Activated naive CD4-positive, alpha-beta T cell treated with anti-CD3 and anti-CD28 coated beads, Interleukin-2, amount 50 U/mL, for 72 hours (primary cell): ENCODE results near the gene SLC5A5. TPM values are rescaled to one million over a fixed set of nuclear protein-coding genes. Genes with fewer than 3 reads are reported as not detected.
A peak's percentile ranks its signal among the peaks of the same experiment; 100 is the strongest.

Experiments used
- ATAC-seq, 2 donors: fragments of 150-1000 bp; cut with Tn5 transposase; 2 replicates each; pipeline ENCODE4 v1.10.0; 2021; ENCODE audit warnings: mild to moderate bottlenecking in 2 of 2, moderate library complexity in 2 of 2
- DNase-seq, 2 donors: peaks; one replicate each; pipeline ENCODE4 v3.0.0; 2021 to 2022; ENCODE audit warnings: low spot score in 2 of 2
- H3K27ac Mint-ChIP-seq, 2 donors: one replicate each; pipeline ENCODE4 v1.8.0; 2022; ENCODE audit warnings: mild to moderate bottlenecking in 2 of 2, mixed read lengths in 2 of 2
- H3K36me3 Mint-ChIP-seq, 2 donors: one replicate each; pipeline ENCODE4 v1.8.0; 2022; ENCODE audit warnings: mixed read lengths in 2 of 2
- H3K9me3 Mint-ChIP-seq, 2 donors: one replicate each; pipeline ENCODE4 v1.8.0; 2022; ENCODE audit warnings: mixed read lengths in 2 of 2
- total RNA-seq, 2 donors: library from RNA; stranded (reverse); gene quantifications; one replicate each; pipeline ENCODE4 v1.2.3, GENCODE V29; 2022

The SLC5A5 gene
- total RNA-seq, 2 donors from 2014 or later: 1.5 to 2.0 TPM

GRCh38 chr19:17926044-17926443, 54.3 kb downstream of the SLC5A5 start:
- ATAC-seq: no peak
- Mint-ChIP-seq H3K27ac (no peak overlapping the region), H3K36me3 (no peaks in the 10 kb centered on the region), H3K9me3 (peaks cover 0 to 4% of the 10 kb centered on the region in 2 donors)
- no peak for DNase-seq

GRCh38 chr19:17929056-17929455, 57.3 kb downstream of the SLC5A5 start:
- peaks cover 0 to 4% of the 10 kb centered on the region in 2 donors for H3K9me3 Mint-ChIP-seq
- peaks cover 0 to 6% of the 10 kb centered on the region in 2 donors for H3K36me3 Mint-ChIP-seq
- no peak for DNase-seq
- H3K27ac Mint-ChIP-seq: no peak overlapping the region
- ATAC-seq: no peak

GRCh38 chr19:17931532-17932191, 59.9 kb downstream of the SLC5A5 start:
- Mint-ChIP-seq H3K27ac (peak overlapping the region in 1 of 2 donors; percentile 99), H3K36me3 (peaks cover 0 to 6% of the 10 kb centered on the region in 2 donors), H3K9me3 (peaks cover 0 to 4% of the 10 kb centered on the region in 2 donors)
- ATAC-seq (no peak), DNase-seq (no peak)

- peak; percentile 92 to 95 for DNase-seq
- H3K36me3 Mint-ChIP-seq: peaks cover 0 to 6% of the 10 kb centered on the region in 2 donors
- peak within 1 kb of the TSS; percentile 87 to 99 for H3K27ac Mint-ChIP-seq
- peak; percentile 97 to 98 for ATAC-seq
- no peaks in the 10 kb centered on the region for H3K9me3 Mint-ChIP-seq
Measured at GRCh38 chr19:17932485-17933338, 61.0 kb downstream of the SLC5A5 start, which contains the start of gene CCDC124. Gene CCDC124, plus strand, starts transcription at chr19:17933015. Its CDS starts 3,406 bp downstream, at chr19:17936421.

GRCh38 chr19:17933414-17934129, 61.8 kb downstream of the SLC5A5 start:
- no peak for DNase-seq
- Mint-ChIP-seq H3K27ac (peak overlapping the region; percentile 87 to 99), H3K36me3 (peaks cover 0 to 6% of the 10 kb centered on the region in 2 donors), H3K9me3 (no peaks in the 10 kb centered on the region)
- ATAC-seq: no peak

GRCh38 chr19:17936379-17936778, 64.6 kb downstream of the SLC5A5 start:
- Mint-ChIP-seq H3K27ac (no peak overlapping the region), H3K9me3 (no peaks in the 10 kb centered on the region), H3K36me3 (peaks cover 0 to 6% of the 10 kb centered on the region in 2 donors)
- DNase-seq: no peak
- no peak for ATAC-seq

- H3K9me3 Mint-ChIP-seq: no peaks in the 10 kb centered on the region
- no peak overlapping the region for H3K27ac Mint-ChIP-seq
- peaks cover 0 to 6% of the 10 kb centered on the region in 2 donors for H3K36me3 Mint-ChIP-seq
- no peak for DNase-seq
- ATAC-seq: no peak
Measured at GRCh38 chr19:17937371-17937900, 65.7 kb downstream of the SLC5A5 start.

GRCh38 chr19:17938092-17938845, 66.5 kb downstream of the SLC5A5 start:
- peaks cover 0 to 6% of the 10 kb centered on the region in 2 donors for H3K36me3 Mint-ChIP-seq
- H3K27ac Mint-ChIP-seq: no peak overlapping the region
- peak; percentile 97 to 99 for ATAC-seq
- no peaks in the 10 kb centered on the region for H3K9me3 Mint-ChIP-seq
- DNase-seq: peak; percentile 84 to 87

- Mint-ChIP-seq H3K27ac (no peak overlapping the region), H3K36me3 (no peaks in the 10 kb centered on the region), H3K9me3 (no peaks in the 10 kb centered on the region)
- DNase-seq (no peak), ATAC-seq (no peak)
Measured at GRCh38 chr19:17942181-17942580, 70.4 kb downstream of the SLC5A5 start.

GRCh38 chr19:17942582-17943273, 71.0 kb downstream of the SLC5A5 start:
- Mint-ChIP-seq H3K27ac (no peak overlapping the region), H3K36me3 (no peaks in the 10 kb centered on the region), H3K9me3 (no peaks in the 10 kb centered on the region)
- DNase-seq (no peak), ATAC-seq (no peak)

GRCh38 chr19:17943274-17944221, 71.8 kb downstream of the SLC5A5 start:
- no peaks in the 10 kb centered on the region for H3K9me3 Mint-ChIP-seq
- no peak overlapping the region for H3K27ac Mint-ChIP-seq
- ATAC-seq: no peak
- DNase-seq: no peak
- no peaks in the 10 kb centered on the region for H3K36me3 Mint-ChIP-seq

GRCh38 chr19:17944301-17944700, 72.6 kb downstream of the SLC5A5 start:
- ATAC-seq: no peak
- no peaks in the 10 kb centered on the region for H3K9me3 Mint-ChIP-seq

More at GRCh38 chr19:17944301-17944700, 72.6 kb downstream of the SLC5A5 start:
- no peak for DNase-seq
- H3K27ac Mint-ChIP-seq: peak overlapping the region in 1 of 2 donors; percentile 7
- H3K36me3 Mint-ChIP-seq: no peaks in the 10 kb centered on the region
